SKM-1 treated with dmso at 0.1 percent for 144 hours (cell line): ENCODE measurements around the gene FLNA.

Source experiments
- DNase-seq: peaks from one replicate; lab custom pipeline; 2025; ENCODE audit not compliant: unreplicated experiment; lab: John Stamatoyannopoulos, UW

Gene FLNA

DNA sequence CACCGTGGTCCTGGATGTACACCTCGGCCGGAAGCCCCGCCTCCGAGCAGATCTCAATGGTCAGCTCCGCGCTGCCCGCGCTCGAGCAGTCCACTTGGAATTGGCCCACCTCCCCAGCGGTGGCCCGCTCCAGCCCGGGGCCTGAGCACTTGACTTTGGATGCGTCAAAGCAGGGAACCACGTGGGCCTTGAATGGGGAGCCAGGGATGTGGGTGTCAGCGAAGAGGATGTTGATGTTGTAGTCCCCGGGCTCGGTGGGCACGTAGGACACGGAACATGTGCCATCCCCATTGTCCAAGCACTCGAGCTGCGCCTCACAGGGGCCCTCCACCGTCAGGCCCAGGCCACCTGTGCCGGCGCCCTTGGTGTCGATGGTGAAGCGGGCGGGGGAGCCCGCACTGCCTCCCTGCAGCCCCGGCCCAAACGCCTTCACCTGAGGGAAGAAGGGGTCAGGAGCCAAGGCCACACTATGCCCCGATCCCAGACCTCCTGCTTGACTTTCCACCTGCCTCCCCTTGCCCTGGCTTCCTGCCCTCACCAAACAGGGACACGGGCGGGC lies 14.2 kb downstream of the FLNA start:
- DNase-seq = no peak

- no peak for DNase-seq
These were observed 14.9 kb downstream of the FLNA start for GRCh38 chrX:154359362-154360154.

- no peak for DNase-seq
These were observed 15.6 kb downstream of the FLNA start for GRCh38 chrX:154358829-154359228.

DNA sequence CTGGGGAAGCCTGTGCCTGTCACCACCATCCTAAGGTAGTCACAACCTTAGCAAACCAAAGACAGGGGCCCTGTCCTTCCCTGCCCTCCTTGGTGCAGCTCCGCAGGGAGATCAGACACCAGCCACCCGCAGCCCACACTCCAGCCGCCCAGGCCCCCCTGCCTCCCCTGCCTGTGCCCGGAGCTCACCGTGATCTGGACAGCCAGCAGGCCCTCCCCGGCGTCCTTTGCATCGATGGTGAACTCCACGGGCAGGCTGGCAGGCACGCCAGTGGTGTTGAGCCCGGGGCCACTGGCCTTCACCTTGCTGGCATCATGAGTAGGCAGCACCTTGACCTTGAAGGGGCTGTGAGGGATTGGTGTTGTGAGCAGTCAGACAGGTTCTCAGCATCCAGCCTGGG lies 16.4 kb downstream of the FLNA start:
- DNase-seq = no peak

DNA sequence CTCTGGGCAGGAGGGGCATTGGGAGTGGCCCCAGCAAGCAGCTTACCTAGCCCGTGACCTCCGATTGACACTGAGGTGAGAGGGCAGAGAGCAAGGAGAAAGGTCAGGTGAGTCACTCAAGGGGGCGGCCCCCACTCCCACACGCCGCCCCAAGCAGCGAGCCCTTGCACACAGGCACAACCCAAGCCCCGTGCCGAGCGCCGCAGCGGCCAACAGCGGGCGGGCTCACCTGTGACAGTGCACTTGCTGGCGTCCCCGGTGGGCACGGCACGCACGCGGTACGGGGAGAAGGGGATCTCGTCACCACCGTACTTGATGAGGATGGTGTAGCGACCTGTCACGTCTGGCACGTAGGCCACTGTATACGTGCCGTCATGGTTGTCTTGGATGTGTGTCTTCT lies 17.2 kb downstream of the FLNA start:
- no peak for DNase-seq

DNA sequence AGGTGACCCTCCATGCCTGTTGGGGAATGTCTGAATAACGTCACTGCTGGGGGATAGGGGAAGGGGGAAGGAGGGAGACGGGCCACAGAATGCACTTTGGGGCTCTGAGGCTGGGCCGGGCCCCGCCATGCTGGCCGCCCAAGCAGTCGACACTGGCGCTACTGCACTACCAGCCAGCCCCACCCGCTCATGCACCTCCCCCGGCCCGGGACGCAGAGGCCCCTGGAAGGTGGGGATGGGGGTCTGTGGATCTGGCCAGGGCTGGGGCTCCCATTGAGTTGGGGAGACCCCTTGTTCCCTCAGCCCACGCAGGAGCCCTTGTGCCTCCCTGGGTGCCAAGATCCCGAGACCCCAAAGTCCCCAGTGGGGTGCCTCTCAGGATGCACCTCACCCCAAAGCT lies 17.8 kb downstream of the FLNA start:
- no peak for DNase-seq

GRCh38 chrX:154355776-154356140 lies 18.7 kb downstream of the FLNA start:
- no peak for DNase-seq

- DNase-seq = no peak
These were observed 19.2 kb downstream of the FLNA start for GRCh38 chrX:154355094-154355775.

- no peak for DNase-seq
These were observed 19.9 kb downstream of the FLNA start for GRCh38 chrX:154354516-154354915.

DNA sequence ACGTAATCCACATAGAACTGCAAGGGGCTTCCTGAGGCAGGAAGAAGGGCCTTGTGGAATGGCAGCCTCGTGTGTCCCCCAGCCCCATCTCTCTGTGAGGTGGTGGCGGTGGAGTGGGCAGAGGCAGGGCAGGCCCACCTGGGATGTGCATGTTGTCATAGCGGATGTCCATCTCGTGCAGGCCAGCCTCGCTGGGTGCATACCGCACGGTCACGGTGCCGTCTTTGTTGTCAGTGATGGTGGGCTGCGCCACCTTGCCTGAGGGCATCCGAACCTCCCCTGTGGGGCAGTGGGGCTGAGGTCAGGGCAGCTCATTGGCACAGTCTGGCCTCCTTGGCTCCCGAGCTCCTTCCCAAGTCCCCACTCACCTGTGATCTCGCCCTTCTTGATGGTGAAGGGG lies 20.4 kb downstream of the FLNA start:
- no peak for DNase-seq

GRCh38 chrX:154353172-154353843 lies 21.1 kb downstream of the FLNA start:
- no peak for DNase-seq

DNA sequence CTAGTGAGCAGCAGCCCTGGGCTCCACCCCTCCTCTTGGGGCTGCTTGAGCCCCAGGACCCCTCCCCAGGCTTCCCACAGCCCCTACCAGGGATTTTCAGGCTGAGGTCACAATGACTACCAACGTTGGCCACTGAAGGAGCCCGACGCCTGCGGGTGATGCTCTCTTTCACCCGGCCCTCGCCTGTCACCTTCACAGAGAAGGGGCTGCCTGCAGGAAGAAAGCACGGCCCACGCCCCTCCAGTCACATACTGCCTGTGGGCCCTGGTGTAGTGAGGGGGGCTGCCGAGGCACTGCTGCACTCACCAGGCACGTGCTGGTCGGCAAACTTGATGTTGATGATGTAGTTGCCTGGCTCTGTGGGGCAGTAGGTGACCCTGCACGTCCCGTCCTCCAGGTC lies 22.0 kb downstream of the FLNA start:
- DNase-seq = no peak

GRCh38 chrX:154352012-154352401 lies 22.4 kb downstream of the FLNA start:
- DNase-seq = no peak

GRCh38 chrX:154351183-154352011 lies 23.0 kb downstream of the FLNA start:
- DNase-seq = no peak

- DNase-seq = no peak
These were observed 23.8 kb downstream of the FLNA start for GRCh38 chrX:154350429-154351182.

DNA sequence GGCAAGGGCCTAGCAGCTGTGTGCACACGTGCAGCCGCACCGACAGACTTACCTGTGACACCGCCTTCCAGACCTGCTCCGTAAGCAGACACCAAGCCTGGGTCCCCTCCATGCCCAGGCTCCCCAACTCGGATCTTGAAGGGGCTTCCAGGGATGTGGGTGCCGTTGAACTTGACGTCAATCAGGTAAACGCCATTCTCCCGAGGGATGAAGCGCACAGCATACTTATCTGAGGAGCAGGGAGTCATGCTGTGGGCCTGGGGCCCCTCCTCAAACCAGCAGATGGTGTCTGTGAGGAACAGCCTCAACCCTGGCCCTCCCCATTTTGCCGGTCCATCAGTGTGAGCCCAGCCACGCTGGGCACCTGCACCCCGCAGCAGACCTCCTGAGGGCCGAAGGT lies 24.5 kb downstream of the FLNA start:
- no peak for DNase-seq

- DNase-seq = no peak
These were observed 25.0 kb downstream of the FLNA start for GRCh38 chrX:154349359-154349935.

- DNase-seq = no peak
These were observed 25.6 kb downstream of the FLNA start for GRCh38 chrX:154348646-154349358.

GRCh38 chrX:154348114-154348531 lies 26.3 kb downstream of the FLNA start:
- no peak for DNase-seq
